WTC11 (cell line): ENCODE measurements around the gene TANGO6. TPM values are rescaled to one million over a fixed set of nuclear protein-coding genes. Genes with fewer than 3 reads are reported as not detected.

Experiments used
- total RNA-seq: library from RNA; stranded (reverse); gene quantifications from 3 replicates; pipeline ENCODE4 v1.2.3, GENCODE V29; 2021

Gene TANGO6
- total RNA-seq, 1 experiment from 2014 or later, result 15.6 TPM

Other genes starting within 250 kb of the TANGO6 start
- gene CDH3, start 198.2 kb upstream of the TANGO6 start, total RNA-seq, result 128 to 142 TPM (median 136 TPM) in 3 replicates
- 265 to 281 TPM (median 278 TPM) in 3 replicates for gene CDH1, start 106.2 kb upstream of the TANGO6 start, total RNA-seq